Neuron (in vitro differentiated cells): ENCODE results near the gene SEZ6L.
A peak's percentile ranks its signal among the peaks of the same experiment; 100 is the strongest.

Experiments used
- H2AFZ ChIP-seq: one replicate; pipeline ENCODE4 v1.6.1; 2013; ENCODE audit warnings: low read depth, mild to moderate bottlenecking, inconsistent platforms, low read length, moderate library complexity
- H3K27me3 ChIP-seq: one replicate; pipeline ENCODE4 v1.6.1; 2013; ENCODE audit warnings: low read length; ENCODE audit not compliant: insufficient read depth
- H3K36me3 ChIP-seq: one replicate; pipeline ENCODE4 v1.6.1; 2013; ENCODE audit warnings: low read length; ENCODE audit not compliant: insufficient read depth
- H3K4me1 ChIP-seq: one replicate; pipeline ENCODE4 v1.6.1; 2013; ENCODE audit warnings: low read length; ENCODE audit not compliant: insufficient read depth
- H3K4me3 ChIP-seq: 2 replicates; pipeline ENCODE4 v1.5.1; 2013; ENCODE audit warnings: mild to moderate bottlenecking, low read length, moderate library complexity
- H3K9me3 ChIP-seq: one replicate; pipeline ENCODE4 v1.6.1; 2013; ENCODE audit warnings: low read length

Gene SEZ6L

GRCh38 chr22:26345496-26345895 lies 176.2 kb downstream of the SEZ6L start:
- no peaks in the 10 kb centered on the region for H3K4me1 ChIP-seq
- H3K4me3 ChIP-seq = no peak overlapping the region
- H3K27me3 ChIP-seq = no peaks in the 10 kb centered on the region
- no peaks in the 10 kb centered on the region for H3K9me3 ChIP-seq
- H2AFZ ChIP-seq = no peak overlapping the region
- no peaks in the 10 kb centered on the region for H3K36me3 ChIP-seq

DNA sequence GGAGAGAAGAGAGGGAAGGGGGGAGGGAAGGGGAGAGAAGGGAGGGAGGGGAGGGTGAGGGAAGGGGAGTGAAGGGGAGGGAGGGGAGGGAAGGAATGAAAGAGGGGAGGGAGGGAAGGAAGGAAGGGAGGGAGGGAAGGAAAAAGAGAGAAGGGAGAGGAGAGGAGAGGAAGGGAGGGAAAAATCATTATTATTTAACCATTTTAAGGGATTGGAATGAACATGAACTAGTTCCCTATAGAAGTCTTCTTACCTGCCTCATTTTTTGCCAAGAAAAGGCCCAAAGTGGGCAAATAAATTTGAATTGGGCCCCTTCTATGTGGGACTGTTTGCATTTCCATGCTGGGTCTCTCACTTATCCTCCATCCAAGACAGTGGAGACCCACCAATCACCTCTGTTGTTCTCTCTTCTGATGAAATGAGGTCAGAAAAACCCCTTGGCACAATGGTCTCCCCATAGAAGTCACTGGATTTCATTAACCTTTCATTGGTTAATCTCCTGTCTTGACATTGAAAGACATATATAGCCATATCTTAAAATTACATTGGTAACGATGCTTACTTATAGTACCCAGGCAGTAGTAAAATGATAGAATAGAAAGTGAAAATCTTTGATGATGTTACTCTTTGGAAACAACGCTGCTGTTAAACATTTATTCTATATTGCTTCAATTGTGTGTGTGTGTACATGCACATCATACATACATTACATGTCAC lies 179.7 kb downstream of the SEZ6L start:
- H2AFZ ChIP-seq = no peak overlapping the region
- no peaks in the 10 kb centered on the region for H3K9me3 ChIP-seq
- H3K4me3 ChIP-seq = no peak overlapping the region
- no peaks in the 10 kb centered on the region for H3K36me3 ChIP-seq
- H3K27me3 ChIP-seq = no peaks in the 10 kb centered on the region
- no peaks in the 10 kb centered on the region for H3K4me1 ChIP-seq

DNA sequence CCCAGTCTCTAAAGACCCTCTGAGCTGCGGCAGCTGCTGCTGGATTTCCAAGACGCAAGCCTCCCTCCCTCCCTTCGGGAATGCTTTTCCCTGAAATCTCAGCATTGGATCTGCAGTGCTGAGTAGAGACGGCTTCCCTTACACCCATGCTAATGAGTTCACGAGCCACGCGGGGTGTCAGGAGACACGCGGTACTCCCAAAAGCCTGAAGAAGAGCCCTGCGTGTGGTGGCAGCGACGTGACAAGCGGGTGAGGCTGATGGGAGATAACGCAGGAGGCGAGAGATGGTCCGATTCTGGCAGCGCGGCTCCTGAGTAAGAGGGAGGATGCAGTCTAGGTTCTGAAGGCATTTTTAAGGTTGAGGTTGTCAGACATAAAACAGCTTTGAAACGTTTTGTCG lies 185.4 kb downstream of the SEZ6L start:
- Histone ChIP-seq H3K4me3 (no peak overlapping the region), H3K27me3 (peaks cover 4% of the 10 kb centered on the region), H3K9me3 (no peaks in the 10 kb centered on the region), H2AFZ (no peak overlapping the region), H3K36me3 (no peaks in the 10 kb centered on the region), H3K4me1 (no peaks in the 10 kb centered on the region)

DNA sequence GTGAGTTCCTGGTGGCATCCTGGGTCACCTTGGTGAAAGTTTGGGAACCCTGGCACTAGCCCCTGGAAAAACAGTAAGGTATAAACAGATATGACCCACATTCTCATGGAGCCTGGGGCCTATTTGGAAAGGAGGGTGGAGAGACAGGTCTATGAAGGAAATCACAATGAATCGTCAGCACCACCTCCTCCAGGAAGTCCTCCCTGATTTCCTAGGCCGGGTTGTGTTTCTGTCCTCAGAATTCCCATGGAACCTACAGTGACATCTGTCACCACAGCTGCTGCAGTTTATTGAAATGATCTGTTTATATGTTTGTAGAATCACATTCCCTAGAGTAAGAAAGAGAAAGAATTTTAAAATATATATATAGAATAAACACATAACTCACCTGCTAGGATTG lies 188.0 kb downstream of the SEZ6L start:
- H2AFZ ChIP-seq = no peak overlapping the region

DNA sequence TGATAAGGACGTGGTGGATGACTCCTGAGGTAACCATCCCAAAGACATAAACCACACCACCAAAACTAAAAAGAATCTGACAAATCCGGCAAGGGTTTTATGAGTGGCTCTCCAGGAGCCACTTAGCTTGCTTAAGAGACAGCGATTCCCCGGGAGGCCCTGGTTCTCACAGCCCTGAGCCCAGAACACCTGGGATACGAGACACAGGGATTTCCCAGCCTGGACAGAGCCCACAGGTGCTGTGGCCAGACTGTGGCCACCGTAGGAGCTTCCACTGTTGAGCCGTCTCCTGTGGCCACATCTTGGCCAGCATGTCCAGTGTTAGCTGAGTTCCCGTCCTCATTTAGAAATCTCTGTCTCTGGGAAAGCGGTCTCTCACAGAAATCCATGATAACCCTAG lies 188.6 kb downstream of the SEZ6L start:
- H2AFZ ChIP-seq = no peak overlapping the region
- H3K4me1 ChIP-seq = peaks cover 14% of the 10 kb centered on the region

More for the DNA sequence above, 188.0 kb downstream of the SEZ6L start:
- H3K4me1 ChIP-seq = peaks cover 12% of the 10 kb centered on the region
- no peak overlapping the region for H3K4me3 ChIP-seq
- H3K36me3 ChIP-seq = no peaks in the 10 kb centered on the region
- peaks cover 4% of the 10 kb centered on the region for H3K27me3 ChIP-seq
- H3K9me3 ChIP-seq = no peaks in the 10 kb centered on the region

GRCh38 chr22:26359156-26359555 lies 189.9 kb downstream of the SEZ6L start:
- no peaks in the 10 kb centered on the region for H3K9me3 ChIP-seq
- no peaks in the 10 kb centered on the region for H3K36me3 ChIP-seq
- H3K4me1 ChIP-seq = peaks cover 14% of the 10 kb centered on the region
- H3K27me3 ChIP-seq = peaks cover 2% of the 10 kb centered on the region
- no peak overlapping the region for H3K4me3 ChIP-seq
- H2AFZ ChIP-seq = no peak overlapping the region

More for the DNA sequence above, 188.6 kb downstream of the SEZ6L start:
- H3K9me3 ChIP-seq = no peaks in the 10 kb centered on the region
- H3K36me3 ChIP-seq = no peaks in the 10 kb centered on the region
- H3K4me3 ChIP-seq = no peak overlapping the region
- peaks cover 4% of the 10 kb centered on the region for H3K27me3 ChIP-seq

- Histone ChIP-seq H3K4me3 (peak overlapping the region; percentile 40), H3K36me3 (no peaks in the 10 kb centered on the region), H2AFZ (peak overlapping the region; percentile 91), H3K27me3 (no peaks in the 10 kb centered on the region), H3K4me1 (peaks cover 16% of the 10 kb centered on the region), H3K9me3 (no peaks in the 10 kb centered on the region)
Observed at GRCh38 chr22:26360169-26360885, 191.1 kb downstream of the SEZ6L start.

- no peak overlapping the region for H3K4me3 ChIP-seq
- H3K9me3 ChIP-seq = no peaks in the 10 kb centered on the region
Observed at GRCh38 chr22:26362471-26362870, 193.2 kb downstream of the SEZ6L start.

GRCh38 chr22:26364066-26365015 lies 195.1 kb downstream of the SEZ6L start:
- Histone ChIP-seq H2AFZ (no peak overlapping the region), H3K4me3 (no peak overlapping the region), H3K27me3 (no peaks in the 10 kb centered on the region), H3K4me1 (peaks cover 16% of the 10 kb centered on the region), H3K36me3 (no peaks in the 10 kb centered on the region), H3K9me3 (no peaks in the 10 kb centered on the region)

More at GRCh38 chr22:26362471-26362870, 193.2 kb downstream of the SEZ6L start:
- no peaks in the 10 kb centered on the region for H3K36me3 ChIP-seq
- H3K27me3 ChIP-seq = no peaks in the 10 kb centered on the region
- peaks cover 16% of the 10 kb centered on the region for H3K4me1 ChIP-seq
- H2AFZ ChIP-seq = no peak overlapping the region

- peaks cover 3% of the 10 kb centered on the region for H3K4me1 ChIP-seq
- no peaks in the 10 kb centered on the region for H3K9me3 ChIP-seq
- H3K4me3 ChIP-seq = no peak overlapping the region
- no peaks in the 10 kb centered on the region for H3K36me3 ChIP-seq
- no peak overlapping the region for H2AFZ ChIP-seq
- no peaks in the 10 kb centered on the region for H3K27me3 ChIP-seq
Observed at GRCh38 chr22:26367402-26368245, 198.4 kb downstream of the SEZ6L start.

- no peaks in the 10 kb centered on the region for H3K9me3 ChIP-seq
- no peaks in the 10 kb centered on the region for H3K27me3 ChIP-seq
- H3K36me3 ChIP-seq = no peaks in the 10 kb centered on the region
- H3K4me3 ChIP-seq = no peak overlapping the region
- peaks cover 34% of the 10 kb centered on the region for H3K4me1 ChIP-seq
- H2AFZ ChIP-seq = no peak overlapping the region
Observed at GRCh38 chr22:26372890-26373289, 203.6 kb downstream of the SEZ6L start.

GRCh38 chr22:26374391-26375026 lies 205.2 kb downstream of the SEZ6L start:
- no peaks in the 10 kb centered on the region for H3K9me3 ChIP-seq
- no peak overlapping the region for H3K4me3 ChIP-seq
- H2AFZ ChIP-seq = no peak overlapping the region
- no peaks in the 10 kb centered on the region for H3K36me3 ChIP-seq
- H3K27me3 ChIP-seq = no peaks in the 10 kb centered on the region
- peaks cover 35% of the 10 kb centered on the region for H3K4me1 ChIP-seq
